HepG2 (cell line): ENCODE results near the gene DNAJA3. TPM values are rescaled to one million over a fixed set of nuclear protein-coding genes. Genes with fewer than 3 reads are reported as not detected.

Experiments used
- MAFG ChIP-seq: sonication (generic); formaldehyde crosslinking; IDR thresholded peaks from 2 replicates; pipeline ENCODE4 v1.5.1; 2020; ENCODE audit warnings: mild to moderate bottlenecking, missing genetic modification reagents
- SNAPC2 ChIP-seq: sonication (generic); formaldehyde crosslinking; IDR thresholded peaks from 2 replicates; pipeline ENCODE4 v1.8.1; 2022; ENCODE audit warnings: mild to moderate bottlenecking, missing genetic modification reagents
- ZNF598 ChIP-seq: sonication (generic); formaldehyde crosslinking; IDR thresholded peaks from 2 replicates; pipeline ENCODE4 v1.5.1; 2020; ENCODE audit warnings: mild to moderate bottlenecking, missing genetic modification reagents, borderline replicate concordance
- ZNF772 ChIP-seq: sonication (generic); formaldehyde crosslinking; IDR thresholded peaks from 2 replicates; pipeline ENCODE4 v1.5.0; 2020; ENCODE audit warnings: mild to moderate bottlenecking, missing genetic modification reagents
- polyA plus RNA-seq, 8 experiments: library from polyadenylated mRNA; depleted of rRNA in 3 of 8; stranded (reverse) in 7 of 8; unstranded in 1 of 8; fragments of >200 nt; fragmentation: Illumina TruSeq in 4 of 8; extraction: Trizol in 4 of 8; gene quantifications; 2 replicates each; pipeline versions ENCODE4 v1.2.1 to v1.2.3, GENCODE V29; 2011 to 2016; ENCODE audit warnings: low read depth in 4 of 8, missing spikeins in 1 of 8, mixed read lengths in 1 of 8; ENCODE audit not compliant: insufficient read depth in 1 of 8
- total RNA-seq, 5 experiments: library from RNA; depleted of rRNA; stranded (reverse); fragments of >200 nt; fragmentation: Illumina TruSeq; extraction: Trizol; gene quantifications; 2 replicates each; pipeline ENCODE4 v1.2.3, GENCODE V29; 2016; ENCODE audit warnings: low read depth in 1 of 5
- TF ChIP-seq, protein P1 (sequence below): sonication (generic); formaldehyde crosslinking; IDR thresholded peaks from 2 replicates; pipeline ENCODE4 v1.4.0; 2020; ENCODE audit warnings: mild to moderate bottlenecking, missing genetic modification reagents
- TF ChIP-seq, protein P2 (sequence below): sonication (generic); formaldehyde crosslinking; IDR thresholded peaks from 2 replicates; pipeline ENCODE4 v1.4.0; 2020; ENCODE audit warnings: missing genetic modification reagents

Gene DNAJA3
- total and polyA plus RNA-seq, 2 of the 13 experiments (the other 11 are each of a cell fraction or from before 2014, with no cell fraction given): 77.0 to 83.3 TPM

GRCh38 chr16:4425378-4426020, at the start of gene DNAJA3 (continued):
- TF ChIP-seq SNAPC2 (no peak; the same call in 1 of the 2 replicates), MAFG (CRISPR knock-in tag) (no peak), ZNF598 (peak; percentile 35; the same call in 1 of the 2 replicates), ZNF772 (CRISPR knock-in tag) (no peak; the same call in 1 of the 2 replicates)
- TF ChIP-seq, protein P1, sequence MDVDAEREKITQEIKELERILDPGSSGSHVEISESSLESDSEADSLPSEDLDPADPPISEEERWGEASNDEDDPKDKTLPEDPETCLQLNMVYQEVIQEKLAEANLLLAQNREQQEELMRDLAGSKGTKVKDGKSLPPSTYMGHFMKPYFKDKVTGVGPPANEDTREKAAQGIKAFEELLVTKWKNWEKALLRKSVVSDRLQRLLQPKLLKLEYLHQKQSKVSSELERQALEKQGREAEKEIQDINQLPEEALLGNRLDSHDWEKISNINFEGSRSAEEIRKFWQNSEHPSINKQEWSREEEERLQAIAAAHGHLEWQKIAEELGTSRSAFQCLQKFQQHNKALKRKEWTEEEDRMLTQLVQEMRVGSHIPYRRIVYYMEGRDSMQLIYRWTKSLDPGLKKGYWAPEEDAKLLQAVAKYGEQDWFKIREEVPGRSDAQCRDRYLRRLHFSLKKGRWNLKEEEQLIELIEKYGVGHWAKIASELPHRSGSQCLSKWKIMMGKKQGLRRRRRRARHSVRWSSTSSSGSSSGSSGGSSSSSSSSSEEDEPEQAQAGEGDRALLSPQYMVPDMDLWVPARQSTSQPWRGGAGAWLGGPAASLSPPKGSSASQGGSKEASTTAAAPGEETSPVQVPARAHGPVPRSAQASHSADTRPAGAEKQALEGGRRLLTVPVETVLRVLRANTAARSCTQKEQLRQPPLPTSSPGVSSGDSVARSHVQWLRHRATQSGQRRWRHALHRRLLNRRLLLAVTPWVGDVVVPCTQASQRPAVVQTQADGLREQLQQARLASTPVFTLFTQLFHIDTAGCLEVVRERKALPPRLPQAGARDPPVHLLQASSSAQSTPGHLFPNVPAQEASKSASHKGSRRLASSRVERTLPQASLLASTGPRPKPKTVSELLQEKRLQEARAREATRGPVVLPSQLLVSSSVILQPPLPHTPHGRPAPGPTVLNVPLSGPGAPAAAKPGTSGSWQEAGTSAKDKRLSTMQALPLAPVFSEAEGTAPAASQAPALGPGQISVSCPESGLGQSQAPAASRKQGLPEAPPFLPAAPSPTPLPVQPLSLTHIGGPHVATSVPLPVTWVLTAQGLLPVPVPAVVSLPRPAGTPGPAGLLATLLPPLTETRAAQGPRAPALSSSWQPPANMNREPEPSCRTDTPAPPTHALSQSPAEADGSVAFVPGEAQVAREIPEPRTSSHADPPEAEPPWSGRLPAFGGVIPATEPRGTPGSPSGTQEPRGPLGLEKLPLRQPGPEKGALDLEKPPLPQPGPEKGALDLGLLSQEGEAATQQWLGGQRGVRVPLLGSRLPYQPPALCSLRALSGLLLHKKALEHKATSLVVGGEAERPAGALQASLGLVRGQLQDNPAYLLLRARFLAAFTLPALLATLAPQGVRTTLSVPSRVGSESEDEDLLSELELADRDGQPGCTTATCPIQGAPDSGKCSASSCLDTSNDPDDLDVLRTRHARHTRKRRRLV (CRISPR knock-in tag): peak; percentile 64; the same call in 1 of the 2 replicates
- TF ChIP-seq, protein P2, sequence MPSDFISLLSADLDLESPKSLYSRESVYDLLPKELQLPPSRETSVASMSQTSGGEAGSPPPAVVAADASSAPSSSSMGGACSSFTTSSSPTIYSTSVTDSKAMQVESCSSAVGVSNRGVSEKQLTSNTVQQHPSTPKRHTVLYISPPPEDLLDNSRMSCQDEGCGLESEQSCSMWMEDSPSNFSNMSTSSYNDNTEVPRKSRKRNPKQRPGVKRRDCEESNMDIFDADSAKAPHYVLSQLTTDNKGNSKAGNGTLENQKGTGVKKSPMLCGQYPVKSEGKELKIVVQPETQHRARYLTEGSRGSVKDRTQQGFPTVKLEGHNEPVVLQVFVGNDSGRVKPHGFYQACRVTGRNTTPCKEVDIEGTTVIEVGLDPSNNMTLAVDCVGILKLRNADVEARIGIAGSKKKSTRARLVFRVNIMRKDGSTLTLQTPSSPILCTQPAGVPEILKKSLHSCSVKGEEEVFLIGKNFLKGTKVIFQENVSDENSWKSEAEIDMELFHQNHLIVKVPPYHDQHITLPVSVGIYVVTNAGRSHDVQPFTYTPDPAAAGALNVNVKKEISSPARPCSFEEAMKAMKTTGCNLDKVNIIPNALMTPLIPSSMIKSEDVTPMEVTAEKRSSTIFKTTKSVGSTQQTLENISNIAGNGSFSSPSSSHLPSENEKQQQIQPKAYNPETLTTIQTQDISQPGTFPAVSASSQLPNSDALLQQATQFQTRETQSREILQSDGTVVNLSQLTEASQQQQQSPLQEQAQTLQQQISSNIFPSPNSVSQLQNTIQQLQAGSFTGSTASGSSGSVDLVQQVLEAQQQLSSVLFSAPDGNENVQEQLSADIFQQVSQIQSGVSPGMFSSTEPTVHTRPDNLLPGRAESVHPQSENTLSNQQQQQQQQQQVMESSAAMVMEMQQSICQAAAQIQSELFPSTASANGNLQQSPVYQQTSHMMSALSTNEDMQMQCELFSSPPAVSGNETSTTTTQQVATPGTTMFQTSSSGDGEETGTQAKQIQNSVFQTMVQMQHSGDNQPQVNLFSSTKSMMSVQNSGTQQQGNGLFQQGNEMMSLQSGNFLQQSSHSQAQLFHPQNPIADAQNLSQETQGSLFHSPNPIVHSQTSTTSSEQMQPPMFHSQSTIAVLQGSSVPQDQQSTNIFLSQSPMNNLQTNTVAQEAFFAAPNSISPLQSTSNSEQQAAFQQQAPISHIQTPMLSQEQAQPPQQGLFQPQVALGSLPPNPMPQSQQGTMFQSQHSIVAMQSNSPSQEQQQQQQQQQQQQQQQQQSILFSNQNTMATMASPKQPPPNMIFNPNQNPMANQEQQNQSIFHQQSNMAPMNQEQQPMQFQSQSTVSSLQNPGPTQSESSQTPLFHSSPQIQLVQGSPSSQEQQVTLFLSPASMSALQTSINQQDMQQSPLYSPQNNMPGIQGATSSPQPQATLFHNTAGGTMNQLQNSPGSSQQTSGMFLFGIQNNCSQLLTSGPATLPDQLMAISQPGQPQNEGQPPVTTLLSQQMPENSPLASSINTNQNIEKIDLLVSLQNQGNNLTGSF: no peak
- TF ChIP-seq, all 625 proteins: peak for 199
